ENCODE results near the gene PLIN1.

DNA sequence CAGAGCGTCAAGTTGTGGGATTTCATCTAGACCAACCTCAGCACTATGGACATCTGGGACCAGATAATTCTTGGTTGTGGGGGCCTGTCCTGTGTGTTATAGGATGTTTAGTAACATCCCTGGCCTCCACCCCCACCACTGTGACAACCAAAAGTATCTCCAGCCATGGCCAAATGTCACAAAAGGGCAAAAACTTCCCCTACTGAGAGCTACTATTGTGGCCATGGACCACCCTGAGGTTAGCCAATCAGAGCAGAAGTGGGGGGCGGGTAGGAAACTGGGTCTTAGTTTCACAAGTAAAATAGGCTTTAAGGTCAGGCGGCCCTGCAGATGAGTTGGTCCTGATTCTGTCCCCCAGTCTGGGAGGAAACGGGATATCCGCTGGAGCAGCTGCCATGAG is 49.3 kb downstream of the PLIN1 start:
- TF ChIP-seq, protein P1, sequence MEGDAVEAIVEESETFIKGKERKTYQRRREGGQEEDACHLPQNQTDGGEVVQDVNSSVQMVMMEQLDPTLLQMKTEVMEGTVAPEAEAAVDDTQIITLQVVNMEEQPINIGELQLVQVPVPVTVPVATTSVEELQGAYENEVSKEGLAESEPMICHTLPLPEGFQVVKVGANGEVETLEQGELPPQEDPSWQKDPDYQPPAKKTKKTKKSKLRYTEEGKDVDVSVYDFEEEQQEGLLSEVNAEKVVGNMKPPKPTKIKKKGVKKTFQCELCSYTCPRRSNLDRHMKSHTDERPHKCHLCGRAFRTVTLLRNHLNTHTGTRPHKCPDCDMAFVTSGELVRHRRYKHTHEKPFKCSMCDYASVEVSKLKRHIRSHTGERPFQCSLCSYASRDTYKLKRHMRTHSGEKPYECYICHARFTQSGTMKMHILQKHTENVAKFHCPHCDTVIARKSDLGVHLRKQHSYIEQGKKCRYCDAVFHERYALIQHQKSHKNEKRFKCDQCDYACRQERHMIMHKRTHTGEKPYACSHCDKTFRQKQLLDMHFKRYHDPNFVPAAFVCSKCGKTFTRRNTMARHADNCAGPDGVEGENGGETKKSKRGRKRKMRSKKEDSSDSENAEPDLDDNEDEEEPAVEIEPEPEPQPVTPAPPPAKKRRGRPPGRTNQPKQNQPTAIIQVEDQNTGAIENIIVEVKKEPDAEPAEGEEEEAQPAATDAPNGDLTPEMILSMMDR (IDR thresholded peaks at IDR 0.05): no peak
- no peak for TF ChIP-seq POLR2A (IDR thresholded peaks at IDR 0.05)
